Sigmoid colon (tissue), 7 donors: ENCODE measurements around the gene VPS26A. TPM values are rescaled to one million over a fixed set of nuclear protein-coding genes. Genes with fewer than 3 reads are reported as not detected.

Source experiments
- DNase-seq: peaks from one replicate; pipeline ENCODE4 v3.0.0-alpha.2; 2019
- H3K27ac ChIP-seq, 4 donors: fragments of 200-600 bp; sonication (generic); one replicate each; pipeline ENCODE4 v1.5.1; 2016 to 2019; ENCODE audit warnings: mild to moderate bottlenecking in 1 of 4
- H3K27me3 ChIP-seq, 3 donors: fragments of 200-600 bp; sonication (generic); one replicate each; pipeline ENCODE4 v1.5.1; 2019; ENCODE audit warnings: mild to moderate bottlenecking in 1 of 3
- H3K36me3 ChIP-seq, 4 donors: fragments of 200-600 bp; sonication (generic); one replicate each; pipeline ENCODE4 v1.5.1; 2016 to 2019
- H3K4me1 ChIP-seq, 4 donors: fragments of 200-600 bp; sonication (generic); one replicate each; pipeline ENCODE4 v1.5.1; 2017 to 2019
- H3K4me3 ChIP-seq, 4 donors: fragments of 200-600 bp; sonication (generic); one replicate each; pipeline ENCODE4 v1.5.1; 2017 to 2019; ENCODE audit warnings: mild to moderate bottlenecking in 2 of 4, moderate library complexity in 1 of 4
- H3K9me3 ChIP-seq, 4 donors: fragments of 200-600 bp in 3 of 4; sonication (generic) in 3 of 4; one replicate each; pipeline versions ENCODE4 v1.5.1 to v1.6.1; 2013 to 2019
- EP300 ChIP-seq, 4 donors: sonication (generic); formaldehyde crosslinking; IDR thresholded peaks; one replicate each; pipeline ENCODE4 v1.6.1; 2017; ENCODE audit warnings: antibody characterized with exemption in 4 of 4
- POLR2A ChIP-seq, 2 donors: fragments of 450-650 bp; IDR thresholded peaks; one replicate each; pipeline ENCODE4 v1.6.1; 2016; ENCODE audit warnings: antibody characterized with exemption in 2 of 2, mild to moderate bottlenecking in 2 of 2, moderate library complexity in 2 of 2
- POLR2AphosphoS5 ChIP-seq, 4 donors: sonication (generic); formaldehyde crosslinking; IDR thresholded peaks; one replicate each; pipeline ENCODE4 v1.6.1; 2017; ENCODE audit warnings: antibody characterized with exemption in 4 of 4
- WGBS, 2 donors: extraction: QIAGEN DNeasy Blood & Tissue Kit; methylation state at CpG; one replicate each; pipeline ENCODE4 v1.1.7; 2013; 5-methylcytosine and 5-hydroxymethylcytosine counted together
- intact Hi-C: fragments of 100-400 bp; cut with DNase I; formaldehyde crosslinking; loops from one replicate; pipeline ENCODE4 v1.15.1; 2023
- polyA plus RNA-seq, 3 donors: library from polyadenylated mRNA; stranded (reverse); fragments of 200-250 nt; gene quantifications; one replicate each; pipeline ENCODE4 v1.2.3, GENCODE V29; 2013
- total RNA-seq, 4 donors: library from RNA; depleted of rRNA; stranded (reverse); fragments of >200 nt; gene quantifications; one replicate each; pipeline ENCODE4 v1.1.0, GENCODE V29; 2016
- TF ChIP-seq, protein P1 (sequence below), 4 experiments: fragments of 450-650 bp in 3 of 4; fragments of 200-600 bp in 1 of 4; IDR thresholded peaks; one replicate each; pipeline ENCODE4 v1.5.1; 2016 to 2019; ENCODE audit warnings: antibody characterized with exemption in 4 of 4, mild to moderate bottlenecking in 3 of 4, moderate library complexity in 2 of 4
- donor health status: healthy with polysubstance abuse.
- donor health status: Bipolar disorder and iron deficiency.
- donor health status: healthy.

VPS26A gene
- total and polyA plus RNA-seq, 7 donors = 35.7 to 73.1 (median 51.1) TPM

DNA sequence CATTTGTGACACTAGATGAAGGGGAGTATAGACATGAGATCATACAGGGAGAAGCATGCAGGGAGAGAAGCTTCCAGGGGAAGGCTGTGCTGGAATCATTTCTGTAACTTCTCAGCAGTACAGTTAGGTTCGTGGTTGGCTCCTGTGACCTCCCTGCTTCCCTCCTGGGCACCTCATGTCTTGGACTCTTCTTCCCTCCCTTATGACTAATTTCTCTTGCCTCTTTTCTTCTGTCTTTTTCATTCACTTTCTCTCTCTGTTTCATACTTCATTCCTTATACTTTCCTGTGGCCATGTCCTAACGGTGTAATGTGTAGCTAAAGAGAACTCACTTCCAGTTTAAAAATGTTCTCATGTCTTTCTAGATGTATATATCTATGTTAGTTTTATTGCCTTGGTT is 77.1 kb downstream of the VPS26A start:
- no peak overlapping the region for H3K27ac ChIP-seq
- peaks cover 24 to 100% (median 40%) of the 10 kb centered on the region in 4 donors for H3K36me3 ChIP-seq
- intact Hi-C loops = no loop called here
- WGBS, 2 donors = 86 to 87% methylated on average over 2 of the region's 2 CpGs
- H3K4me3 ChIP-seq = no peak overlapping the region
- TF ChIP-seq POLR2AphosphoS5 (IDR thresholded peaks at IDR 0.05) = no peak
- TF ChIP-seq POLR2A (IDR thresholded peaks at IDR 0.05) = no peak
- TF ChIP-seq, protein P1, sequence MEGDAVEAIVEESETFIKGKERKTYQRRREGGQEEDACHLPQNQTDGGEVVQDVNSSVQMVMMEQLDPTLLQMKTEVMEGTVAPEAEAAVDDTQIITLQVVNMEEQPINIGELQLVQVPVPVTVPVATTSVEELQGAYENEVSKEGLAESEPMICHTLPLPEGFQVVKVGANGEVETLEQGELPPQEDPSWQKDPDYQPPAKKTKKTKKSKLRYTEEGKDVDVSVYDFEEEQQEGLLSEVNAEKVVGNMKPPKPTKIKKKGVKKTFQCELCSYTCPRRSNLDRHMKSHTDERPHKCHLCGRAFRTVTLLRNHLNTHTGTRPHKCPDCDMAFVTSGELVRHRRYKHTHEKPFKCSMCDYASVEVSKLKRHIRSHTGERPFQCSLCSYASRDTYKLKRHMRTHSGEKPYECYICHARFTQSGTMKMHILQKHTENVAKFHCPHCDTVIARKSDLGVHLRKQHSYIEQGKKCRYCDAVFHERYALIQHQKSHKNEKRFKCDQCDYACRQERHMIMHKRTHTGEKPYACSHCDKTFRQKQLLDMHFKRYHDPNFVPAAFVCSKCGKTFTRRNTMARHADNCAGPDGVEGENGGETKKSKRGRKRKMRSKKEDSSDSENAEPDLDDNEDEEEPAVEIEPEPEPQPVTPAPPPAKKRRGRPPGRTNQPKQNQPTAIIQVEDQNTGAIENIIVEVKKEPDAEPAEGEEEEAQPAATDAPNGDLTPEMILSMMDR (IDR thresholded peaks at IDR 0.05) = no peak
- no peak for TF ChIP-seq EP300 (IDR thresholded peaks at IDR 0.05)
- H3K9me3 ChIP-seq = no peaks in the 10 kb centered on the region
- no peak for DNase-seq
- no peaks in the 10 kb centered on the region for H3K27me3 ChIP-seq
- H3K4me1 ChIP-seq = no peaks in the 10 kb centered on the region

GRCh38 chr10:69202332-69202731 is 78.4 kb downstream of the VPS26A start:
- Histone ChIP-seq H3K36me3 (peaks cover 27 to 100% (median 42%) of the 10 kb centered on the region in 4 donors), H3K4me1 (no peaks in the 10 kb centered on the region), H3K27me3 (no peaks in the 10 kb centered on the region), H3K27ac (no peak overlapping the region), H3K9me3 (no peaks in the 10 kb centered on the region), H3K4me3 (no peak overlapping the region)
- no peak for DNase-seq
- intact Hi-C loops = no loop called here
- WGBS, 2 donors = 91 to 93% methylated on average over 1 of the region's 1 CpG
- TF ChIP-seq, protein P1 (IDR thresholded peaks at IDR 0.05) = no peak
- TF ChIP-seq POLR2AphosphoS5 (IDR thresholded peaks at IDR 0.05) = no peak
- no peak for TF ChIP-seq EP300 (IDR thresholded peaks at IDR 0.05)
- no peak for TF ChIP-seq POLR2A (IDR thresholded peaks at IDR 0.05)

DNA sequence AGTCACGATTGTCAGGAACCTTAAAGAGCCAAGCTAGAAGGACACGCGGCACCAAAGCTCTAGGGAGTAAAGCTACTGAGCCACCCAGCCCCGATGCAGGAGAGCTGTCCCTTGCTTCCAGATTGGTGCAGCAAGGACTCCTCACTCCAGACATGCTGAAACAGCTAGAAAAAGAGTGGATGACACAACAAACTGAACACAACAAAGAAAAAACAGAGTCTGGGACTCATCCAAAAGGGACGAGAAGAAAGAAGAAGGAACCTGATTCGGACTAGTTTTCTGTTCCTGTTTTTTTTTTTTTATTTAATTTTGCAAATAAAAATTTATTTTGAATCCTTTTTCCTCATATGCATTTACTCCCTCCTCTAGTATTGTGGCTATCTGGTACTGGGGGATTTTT is 84.8 kb downstream of the VPS26A start:
- H3K27me3 ChIP-seq = no peaks in the 10 kb centered on the region
- H3K36me3 ChIP-seq = peaks cover 18 to 56% (median 29%) of the 10 kb centered on the region in 4 donors
- TF ChIP-seq, protein P1 (IDR thresholded peaks at IDR 0.05) = no peak
- TF ChIP-seq POLR2A (IDR thresholded peaks at IDR 0.05) (no peak), EP300 (IDR thresholded peaks at IDR 0.05) (no peak), POLR2AphosphoS5 (IDR thresholded peaks at IDR 0.05) (no peak)
- WGBS, 2 donors = 89 to 93% methylated on average over 6 of the region's 6 CpGs
- H3K27ac ChIP-seq = no peak overlapping the region
- H3K9me3 ChIP-seq = no peaks in the 10 kb centered on the region
- no peaks in the 10 kb centered on the region for H3K4me1 ChIP-seq
- no peak for DNase-seq
- no peak overlapping the region for H3K4me3 ChIP-seq
- intact Hi-C loops = no loop called here

DNA sequence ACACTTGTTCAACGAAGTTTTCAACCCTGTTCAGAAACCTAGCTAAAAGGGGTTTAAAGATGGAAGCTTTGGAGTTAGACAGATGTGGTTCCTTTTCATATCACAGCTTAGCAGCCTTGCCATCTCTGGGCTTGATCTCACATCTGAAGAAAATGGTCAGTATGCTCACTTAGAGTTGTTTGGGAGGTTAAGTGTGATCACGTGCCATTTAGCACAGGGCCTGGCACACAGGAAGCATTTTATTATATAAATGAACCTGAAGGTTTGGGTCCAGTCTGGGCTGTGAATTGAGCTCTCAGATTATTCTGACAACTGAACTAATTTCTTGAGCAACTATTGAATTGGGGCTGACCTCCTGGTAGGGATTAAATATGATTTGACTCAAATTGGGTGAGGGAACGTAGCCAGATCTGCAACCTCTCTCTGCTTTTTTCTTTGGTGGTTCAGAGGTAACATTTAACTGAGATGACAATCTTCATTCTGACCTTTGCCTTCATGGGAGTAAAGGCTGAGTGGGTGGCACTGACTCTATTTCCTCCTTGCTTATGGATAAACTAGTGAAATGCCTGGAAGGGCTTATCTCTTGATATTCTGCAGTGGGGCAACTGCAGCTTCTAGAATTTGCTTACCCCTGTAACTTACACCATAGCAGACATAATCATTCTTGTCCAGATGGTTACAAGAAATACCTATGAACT is 86.0 kb downstream of the VPS26A start:
- no peak overlapping the region for H3K27ac ChIP-seq
- DNase-seq = no peak
- no peaks in the 10 kb centered on the region for H3K4me1 ChIP-seq
- intact Hi-C loops = no loop called here
- H3K27me3 ChIP-seq = no peaks in the 10 kb centered on the region
- peaks cover 12 to 44% (median 24%) of the 10 kb centered on the region in 4 donors for H3K36me3 ChIP-seq
- TF ChIP-seq, protein P1 (IDR thresholded peaks at IDR 0.05) = no peak
- no peak for TF ChIP-seq POLR2AphosphoS5 (IDR thresholded peaks at IDR 0.05)
- TF ChIP-seq EP300 (IDR thresholded peaks at IDR 0.05) = no peak
- TF ChIP-seq POLR2A (IDR thresholded peaks at IDR 0.05) = no peak
- WGBS, 2 donors = 27 to 71% methylated on average over 3 of the region's 3 CpGs
- no peak overlapping the region for H3K4me3 ChIP-seq
- no peaks in the 10 kb centered on the region for H3K9me3 ChIP-seq
